A549 (cell line): ENCODE results near the gene BEND7.

ENCODE experiments used
- CHD4 ChIP-seq: fragments of 200-600 bp; sonication (generic); IDR thresholded peaks from 2 replicates; pipeline ENCODE4 v1.6.1; 2016; ENCODE audit warnings: antibody characterized with exemption, mild to moderate bottlenecking, borderline replicate concordance
- ESRRA ChIP-seq: fragments of 150-350 bp; IDR thresholded peaks from 2 replicates; pipeline ENCODE4 v1.6.1; 2014; ENCODE audit warnings: mild to moderate bottlenecking, low read length, borderline replicate concordance
- KDM5A ChIP-seq: fragments of 200-600 bp; sonication (generic); IDR thresholded peaks from 2 replicates; pipeline ENCODE4 v1.6.1; 2016; ENCODE audit warnings: antibody characterized with exemption, mild to moderate bottlenecking
- RNF2 ChIP-seq: fragments of 200-600 bp; sonication (generic); IDR thresholded peaks from 2 replicates; pipeline ENCODE4 v1.6.1; 2016; ENCODE audit warnings: low read depth, mild to moderate bottlenecking, antibody characterized with exemption, moderate library complexity, borderline replicate concordance
- TF ChIP-seq, protein P1 (sequence below): fragments of 450-650 bp; IDR thresholded peaks from 2 replicates; pipeline ENCODE4 v1.6.1; 2014; ENCODE audit warnings: antibody characterized with exemption
- TF ChIP-seq, protein P2 (sequence below): fragments of >200 bp; sonication (Bioruptor Twin); formaldehyde crosslinking; IDR thresholded peaks from 3 replicates; pipeline ENCODE4 v1.5.1; 2016

DNA sequence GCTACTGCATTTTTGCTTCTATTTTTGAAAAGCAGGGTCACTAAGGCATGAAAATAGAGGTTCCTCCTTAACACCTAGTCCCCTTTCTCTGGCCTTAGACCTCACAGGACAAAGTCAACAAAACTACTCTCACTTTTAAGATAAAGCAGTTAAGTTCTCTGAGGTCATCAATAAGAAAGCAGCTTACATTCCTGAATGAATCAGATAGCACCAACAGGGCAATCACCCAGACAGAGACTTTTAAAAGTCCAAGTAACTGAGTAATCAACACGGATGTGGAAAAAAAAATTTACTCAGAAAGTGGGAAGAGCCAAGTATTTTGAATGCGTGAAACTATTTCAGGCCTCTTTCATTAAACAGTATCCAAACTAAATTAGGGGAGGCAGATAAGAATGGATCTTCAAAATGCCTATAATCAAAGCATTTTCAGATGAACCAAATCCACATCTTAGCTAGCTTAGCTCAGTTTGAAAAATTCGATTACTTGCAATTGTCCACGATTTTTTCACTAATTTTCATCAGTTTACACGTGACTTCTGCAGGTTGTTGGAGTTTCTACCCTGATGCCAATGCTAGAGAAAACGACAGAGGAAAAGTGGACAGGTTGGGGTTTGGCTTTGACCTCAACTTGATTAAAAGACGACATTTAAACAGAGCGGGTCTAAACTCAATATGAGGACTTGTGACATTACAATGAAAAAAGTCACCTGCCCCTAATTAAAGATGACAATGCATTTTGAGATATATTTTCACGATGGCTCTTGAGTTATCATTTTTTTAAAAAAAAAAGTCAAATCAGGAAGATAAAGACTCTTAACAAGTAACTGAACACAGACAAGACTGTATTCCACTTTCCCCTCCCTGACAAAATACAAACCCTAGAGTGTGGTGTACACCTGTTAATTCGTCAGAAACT, 1.6 kb downstream of the BEND7 start:
- TF ChIP-seq, protein P1, sequence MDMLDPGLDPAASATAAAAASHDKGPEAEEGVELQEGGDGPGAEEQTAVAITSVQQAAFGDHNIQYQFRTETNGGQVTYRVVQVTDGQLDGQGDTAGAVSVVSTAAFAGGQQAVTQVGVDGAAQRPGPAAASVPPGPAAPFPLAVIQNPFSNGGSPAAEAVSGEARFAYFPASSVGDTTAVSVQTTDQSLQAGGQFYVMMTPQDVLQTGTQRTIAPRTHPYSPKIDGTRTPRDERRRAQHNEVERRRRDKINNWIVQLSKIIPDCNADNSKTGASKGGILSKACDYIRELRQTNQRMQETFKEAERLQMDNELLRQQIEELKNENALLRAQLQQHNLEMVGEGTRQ = no peak
- TF ChIP-seq, protein P2, sequence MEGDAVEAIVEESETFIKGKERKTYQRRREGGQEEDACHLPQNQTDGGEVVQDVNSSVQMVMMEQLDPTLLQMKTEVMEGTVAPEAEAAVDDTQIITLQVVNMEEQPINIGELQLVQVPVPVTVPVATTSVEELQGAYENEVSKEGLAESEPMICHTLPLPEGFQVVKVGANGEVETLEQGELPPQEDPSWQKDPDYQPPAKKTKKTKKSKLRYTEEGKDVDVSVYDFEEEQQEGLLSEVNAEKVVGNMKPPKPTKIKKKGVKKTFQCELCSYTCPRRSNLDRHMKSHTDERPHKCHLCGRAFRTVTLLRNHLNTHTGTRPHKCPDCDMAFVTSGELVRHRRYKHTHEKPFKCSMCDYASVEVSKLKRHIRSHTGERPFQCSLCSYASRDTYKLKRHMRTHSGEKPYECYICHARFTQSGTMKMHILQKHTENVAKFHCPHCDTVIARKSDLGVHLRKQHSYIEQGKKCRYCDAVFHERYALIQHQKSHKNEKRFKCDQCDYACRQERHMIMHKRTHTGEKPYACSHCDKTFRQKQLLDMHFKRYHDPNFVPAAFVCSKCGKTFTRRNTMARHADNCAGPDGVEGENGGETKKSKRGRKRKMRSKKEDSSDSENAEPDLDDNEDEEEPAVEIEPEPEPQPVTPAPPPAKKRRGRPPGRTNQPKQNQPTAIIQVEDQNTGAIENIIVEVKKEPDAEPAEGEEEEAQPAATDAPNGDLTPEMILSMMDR = no peak
- no peak for TF ChIP-seq RNF2
- TF ChIP-seq KDM5A = no peak
- no peak for TF ChIP-seq ESRRA
- no peak for TF ChIP-seq CHD4
